Suprapubic skin (tissue), 4 donors: ENCODE results near the gene PDE2A. TPM values are rescaled to one million over a fixed set of nuclear protein-coding genes. Genes with fewer than 3 reads are reported as not detected.

ENCODE experiments used
- DNase-seq, 2 donors: peaks; one replicate each; pipeline ENCODE4 v3.0.0-alpha.2; 2019; ENCODE audit warnings: low spot score in 2 of 2
- H3K27ac ChIP-seq: fragments of 200-600 bp; sonication (generic); one replicate; pipeline ENCODE4 v1.5.1; 2019
- H3K27me3 ChIP-seq: fragments of 200-600 bp; sonication (generic); one replicate; pipeline ENCODE4 v1.5.1; 2019
- H3K36me3 ChIP-seq: fragments of 200-600 bp; sonication (generic); one replicate; pipeline ENCODE4 v1.5.1; 2019
- H3K4me1 ChIP-seq: fragments of 200-600 bp; sonication (generic); one replicate; pipeline ENCODE4 v1.5.1; 2019
- H3K4me3 ChIP-seq: fragments of 200-600 bp; sonication (generic); one replicate; pipeline ENCODE4 v1.5.1; 2019; ENCODE audit warnings: mild to moderate bottlenecking
- H3K9me3 ChIP-seq: fragments of 200-600 bp; sonication (generic); one replicate; pipeline ENCODE4 v1.5.1; 2019
- CTCF ChIP-seq, 2 donors: fragments of 200-600 bp in 1 of 2; fragments of 450-650 bp in 1 of 2; sonication (generic) in 1 of 2; IDR thresholded peaks; one replicate each; pipeline ENCODE4 v1.5.1; 2016 to 2019; ENCODE audit warnings: antibody characterized with exemption in 2 of 2, mild to moderate bottlenecking in 1 of 2, moderate library complexity in 1 of 2
- EP300 ChIP-seq: sonication (generic); formaldehyde crosslinking; IDR thresholded peaks from one replicate; pipeline ENCODE4 v1.6.1; 2017; ENCODE audit warnings: antibody characterized with exemption
- POLR2A ChIP-seq, 2 donors: fragments of 450-650 bp; IDR thresholded peaks; one replicate each; pipeline ENCODE4 v1.6.1; 2017; ENCODE audit warnings: antibody characterized with exemption in 2 of 2, mild to moderate bottlenecking in 2 of 2, moderate library complexity in 2 of 2
- POLR2AphosphoS5 ChIP-seq, 3 donors: sonication (generic); formaldehyde crosslinking; IDR thresholded peaks; one replicate each; pipeline ENCODE4 v1.6.1; 2017; ENCODE audit warnings: antibody characterized with exemption in 3 of 3
- WGBS: methylation state at CpG from one replicate; pipeline ENCODE4 v1.1.5; 2018; 5-methylcytosine and 5-hydroxymethylcytosine counted together
- total RNA-seq, 4 donors: library from RNA; depleted of rRNA; stranded (reverse); fragments of >200 nt; gene quantifications; one replicate each; pipeline ENCODE4 v1.1.0, GENCODE V29; 2016

The PDE2A gene
- total RNA-seq, 4 donors from 2014 or later: 5.4 to 49.9 (median 31.2) TPM

- Histone ChIP-seq H3K36me3 (no peaks in the 10 kb centered on the region), H3K4me1 (peaks cover 27% of the 10 kb centered on the region), H3K9me3 (no peaks in the 10 kb centered on the region), H3K27ac (no peak overlapping the region), H3K27me3 (peaks cover 76% of the 10 kb centered on the region), H3K4me3 (no peak overlapping the region)
- peak in 1 of 2 donors; percentile 46 for DNase-seq
- whole genome bisulfite sequencing: 85% methylated on average over 7 of the region's 7 CpGs
- no peak for TF ChIP-seq POLR2A (IDR thresholded peaks at IDR 0.05)
- no peak for TF ChIP-seq POLR2AphosphoS5 (IDR thresholded peaks at IDR 0.05)
- TF ChIP-seq CTCF (IDR thresholded peaks at IDR 0.05): no peak
These were observed 87.7 kb downstream of the PDE2A start for GRCh38 chr11:72586321-72587090.

GRCh38 chr11:72585762-72586311 is 88.4 kb downstream of the PDE2A start:
- peaks cover 70% of the 10 kb centered on the region for H3K27me3 ChIP-seq
- H3K9me3 ChIP-seq: no peaks in the 10 kb centered on the region
- H3K27ac ChIP-seq: no peak overlapping the region
- WGBS: 16% methylated on average over 15 of the region's 15 CpGs
- TF ChIP-seq CTCF (IDR thresholded peaks at IDR 0.05) (peak; percentile 81 to 95), EP300 (no peak), POLR2AphosphoS5 (IDR thresholded peaks at IDR 0.05) (no peak), POLR2A (IDR thresholded peaks at IDR 0.05) (no peak)
- no peak overlapping the region for H3K4me3 ChIP-seq
- DNase-seq: peak in 1 of 2 donors; percentile 73
- peaks cover 27% of the 10 kb centered on the region for H3K4me1 ChIP-seq
- H3K36me3 ChIP-seq: no peaks in the 10 kb centered on the region

- Histone ChIP-seq H3K4me3 (peak overlapping the region; percentile 10), H3K4me1 (peaks cover 23% of the 10 kb centered on the region), H3K36me3 (no peaks in the 10 kb centered on the region), H3K27me3 (peaks cover 62% of the 10 kb centered on the region), H3K27ac (no peak overlapping the region), H3K9me3 (no peaks in the 10 kb centered on the region)
- TF ChIP-seq POLR2AphosphoS5 (IDR thresholded peaks at IDR 0.05) (no peak), EP300 (no peak), POLR2A (IDR thresholded peaks at IDR 0.05) (no peak), CTCF (IDR thresholded peaks at IDR 0.05) (no peak)
- 39% methylated on average over 12 of the region's 12 CpGs for WGBS
- peak in 1 of 2 donors; percentile 52 for DNase-seq
These were observed 89.2 kb downstream of the PDE2A start for GRCh38 chr11:72584939-72585597.

- Histone ChIP-seq H3K27ac (no peak overlapping the region), H3K4me1 (peaks cover 18% of the 10 kb centered on the region), H3K4me3 (peak overlapping the region; percentile 10), H3K27me3 (peaks cover 55% of the 10 kb centered on the region), H3K9me3 (no peaks in the 10 kb centered on the region), H3K36me3 (no peaks in the 10 kb centered on the region)
- DNase-seq: peak in 1 of 2 donors; percentile 74
- WGBS: 14% methylated on average over 2 of the region's 59 CpGs
- TF ChIP-seq POLR2A (IDR thresholded peaks at IDR 0.05) (no peak), EP300 (no peak), POLR2AphosphoS5 (IDR thresholded peaks at IDR 0.05) (no peak), CTCF (IDR thresholded peaks at IDR 0.05) (no peak)
These were observed 89.8 kb downstream of the PDE2A start for GRCh38 chr11:72584293-72584938.
